ENCODE results near the gene KDM7A.

The KDM7A gene

DNA sequence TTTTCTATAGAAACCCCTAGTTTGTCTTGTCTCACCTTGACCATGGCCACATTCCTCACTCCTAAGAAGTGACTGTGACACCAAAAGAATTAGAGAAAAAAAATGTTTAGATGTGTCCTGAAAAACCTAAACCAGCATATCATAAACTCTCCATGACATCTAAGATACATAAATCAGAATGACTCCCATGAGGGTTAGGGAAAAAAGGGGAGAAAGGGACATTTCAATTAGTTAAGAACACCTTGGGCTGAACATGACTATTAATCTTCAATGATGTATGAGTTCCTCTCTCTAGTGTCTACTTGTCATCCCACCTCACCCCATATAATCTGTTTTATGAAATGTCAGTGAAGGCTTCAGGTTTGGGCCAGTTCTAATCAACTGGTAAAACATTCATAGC lies 31.1 kb downstream of the KDM7A start:
- no peaks in the 10 kb centered on the region for H3K36me3 ChIP-seq (ENCODE audit: control insufficient read depth, low read depth, low read length)
- no peak overlapping the region for H3K4me3 ChIP-seq (ENCODE audit: low read length)
- no peak overlapping the region for H3K27ac ChIP-seq (ENCODE audit: low read length)
- H3K9ac ChIP-seq (ENCODE audit: low read length) = no peak overlapping the region
- H3K4me1 ChIP-seq (ENCODE audit: control insufficient read depth, low read depth, low read length) = no peaks in the 10 kb centered on the region
- H3K27me3 ChIP-seq (ENCODE audit: control insufficient read depth, insufficient read depth, low read length) = no peaks in the 10 kb centered on the region
- H3K9me3 ChIP-seq (ENCODE audit: control insufficient read depth, low read depth, low read length) = no peaks in the 10 kb centered on the region

GRCh38 chr7:140144821-140145220 lies 32.0 kb downstream of the KDM7A start:
- no peaks in the 10 kb centered on the region for H3K9me3 ChIP-seq (ENCODE audit: control insufficient read depth, low read depth, low read length)
- no peaks in the 10 kb centered on the region for H3K36me3 ChIP-seq (ENCODE audit: control insufficient read depth, low read depth, low read length)
- no peaks in the 10 kb centered on the region for H3K27me3 ChIP-seq (ENCODE audit: control insufficient read depth, insufficient read depth, low read length)
- no peak overlapping the region for H3K27ac ChIP-seq (ENCODE audit: low read length)
- H3K9ac ChIP-seq (ENCODE audit: low read length) = no peak overlapping the region
- no peak overlapping the region for H3K4me3 ChIP-seq (ENCODE audit: low read length)
- no peaks in the 10 kb centered on the region for H3K4me1 ChIP-seq (ENCODE audit: control insufficient read depth, low read depth, low read length)

GRCh38 chr7:140143997-140144396 lies 32.8 kb downstream of the KDM7A start:
- Histone ChIP-seq H3K9ac (ENCODE audit: low read length) (no peak overlapping the region), H3K27ac (ENCODE audit: low read length) (no peak overlapping the region), H3K4me3 (ENCODE audit: low read length) (no peak overlapping the region), H3K9me3 (ENCODE audit: control insufficient read depth, low read depth, low read length) (no peaks in the 10 kb centered on the region), H3K4me1 (ENCODE audit: control insufficient read depth, low read depth, low read length) (no peaks in the 10 kb centered on the region), H3K36me3 (ENCODE audit: control insufficient read depth, low read depth, low read length) (no peaks in the 10 kb centered on the region), H3K27me3 (ENCODE audit: control insufficient read depth, insufficient read depth, low read length) (no peaks in the 10 kb centered on the region)

DNA sequence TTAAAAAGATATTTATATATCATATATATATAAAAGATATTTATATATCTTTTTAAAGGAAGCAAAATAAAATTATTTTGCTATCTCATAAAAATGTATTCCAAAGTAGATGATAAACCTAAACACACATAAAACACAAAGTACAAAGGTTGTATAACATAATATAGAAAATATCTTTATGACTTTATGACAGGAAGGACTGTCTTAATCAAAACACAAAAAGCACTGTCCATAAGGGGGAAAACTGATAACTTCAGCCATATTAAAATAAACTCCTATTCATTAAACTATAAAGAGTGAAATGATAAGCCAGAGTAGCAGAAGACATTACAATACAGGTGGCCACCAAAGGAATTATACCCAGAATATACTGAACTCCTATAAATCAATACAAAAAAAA lies 34.8 kb downstream of the KDM7A start:
- H3K36me3 ChIP-seq (ENCODE audit: control insufficient read depth, low read depth, low read length) = no peaks in the 10 kb centered on the region
- H3K9me3 ChIP-seq (ENCODE audit: control insufficient read depth, low read depth, low read length) = no peaks in the 10 kb centered on the region
- no peak overlapping the region for H3K27ac ChIP-seq (ENCODE audit: low read length)
- no peak overlapping the region for H3K9ac ChIP-seq (ENCODE audit: low read length)
- no peaks in the 10 kb centered on the region for H3K4me1 ChIP-seq (ENCODE audit: control insufficient read depth, low read depth, low read length)
- no peaks in the 10 kb centered on the region for H3K27me3 ChIP-seq (ENCODE audit: control insufficient read depth, insufficient read depth, low read length)
- H3K4me3 ChIP-seq (ENCODE audit: low read length) = no peak overlapping the region

DNA sequence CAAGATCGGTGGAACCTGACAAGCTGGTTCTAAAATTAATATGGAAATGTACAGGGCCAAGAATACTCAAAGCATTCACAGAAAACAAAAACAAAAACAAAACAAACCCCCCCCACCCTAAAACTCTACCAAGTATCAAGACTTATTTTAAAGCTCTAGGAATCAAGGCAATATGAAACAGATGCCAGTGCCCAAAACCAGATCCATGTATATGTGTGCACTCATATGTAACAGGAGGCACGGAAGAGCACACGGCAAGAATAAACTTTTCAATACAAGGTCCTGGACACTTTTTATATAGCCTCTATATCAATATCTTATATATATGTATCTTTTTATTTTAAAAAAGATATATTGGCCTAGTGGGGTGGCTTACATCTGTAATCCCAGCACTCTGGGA lies 35.5 kb downstream of the KDM7A start:
- H3K9ac ChIP-seq (ENCODE audit: low read length) = no peak overlapping the region
- no peaks in the 10 kb centered on the region for H3K9me3 ChIP-seq (ENCODE audit: control insufficient read depth, low read depth, low read length)
- H3K4me1 ChIP-seq (ENCODE audit: control insufficient read depth, low read depth, low read length) = no peaks in the 10 kb centered on the region
- no peak overlapping the region for H3K4me3 ChIP-seq (ENCODE audit: low read length)
- H3K36me3 ChIP-seq (ENCODE audit: control insufficient read depth, low read depth, low read length) = no peaks in the 10 kb centered on the region
- no peaks in the 10 kb centered on the region for H3K27me3 ChIP-seq (ENCODE audit: control insufficient read depth, insufficient read depth, low read length)
- no peak overlapping the region for H3K27ac ChIP-seq (ENCODE audit: low read length)

DNA sequence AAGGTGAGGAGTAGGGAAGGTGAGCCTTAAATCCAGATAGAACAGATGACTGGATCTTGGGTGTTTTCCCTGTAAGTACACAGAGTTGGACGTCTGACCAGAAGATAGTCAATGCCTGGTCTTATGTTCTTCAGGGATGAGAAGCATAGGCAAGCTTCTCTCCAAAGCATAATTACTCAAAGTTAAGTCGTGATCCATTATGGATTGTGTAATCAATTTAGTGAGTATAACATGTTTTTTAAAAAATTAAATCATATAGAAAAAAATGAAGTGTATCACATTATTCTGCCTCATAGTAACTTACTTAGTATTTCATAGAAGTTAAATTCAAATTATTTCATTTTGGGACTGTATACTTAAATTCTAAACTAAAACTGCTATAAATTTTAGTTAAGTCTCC lies 39.7 kb downstream of the KDM7A start:
- Histone ChIP-seq H3K9me3 (ENCODE audit: control insufficient read depth, low read depth, low read length) (no peaks in the 10 kb centered on the region), H3K4me3 (ENCODE audit: low read length) (no peak overlapping the region), H3K36me3 (ENCODE audit: control insufficient read depth, low read depth, low read length) (no peaks in the 10 kb centered on the region), H3K4me1 (ENCODE audit: control insufficient read depth, low read depth, low read length) (peaks cover 8% of the 10 kb centered on the region), H3K9ac (ENCODE audit: low read length) (no peak overlapping the region), H3K27ac (ENCODE audit: low read length) (no peak overlapping the region), H3K27me3 (ENCODE audit: control insufficient read depth, insufficient read depth, low read length) (no peaks in the 10 kb centered on the region)

DNA sequence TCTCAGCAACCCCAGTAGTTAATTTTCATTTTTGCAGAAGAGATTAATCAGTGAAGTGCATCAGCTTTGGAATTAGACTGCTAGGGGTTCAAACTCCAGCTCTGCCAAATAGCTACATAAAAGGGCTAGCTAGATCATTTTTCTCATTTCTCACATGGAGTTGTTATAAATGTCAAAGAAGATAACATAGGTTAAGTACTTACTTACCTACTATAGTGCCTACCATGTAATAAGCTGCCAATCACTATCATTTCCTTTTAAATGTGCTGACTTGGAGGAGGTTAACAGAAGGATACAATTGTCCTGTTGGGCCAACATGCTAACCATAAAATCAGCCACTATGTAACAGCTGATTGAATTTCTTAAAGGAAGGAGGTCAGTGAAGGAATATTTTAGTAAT lies 40.7 kb downstream of the KDM7A start:
- no peaks in the 10 kb centered on the region for H3K9me3 ChIP-seq (ENCODE audit: control insufficient read depth, low read depth, low read length)
- H3K27me3 ChIP-seq (ENCODE audit: control insufficient read depth, insufficient read depth, low read length) = no peaks in the 10 kb centered on the region
- no peaks in the 10 kb centered on the region for H3K36me3 ChIP-seq (ENCODE audit: control insufficient read depth, low read depth, low read length)
- no peak overlapping the region for H3K9ac ChIP-seq (ENCODE audit: low read length)
- H3K4me1 ChIP-seq (ENCODE audit: control insufficient read depth, low read depth, low read length) = peaks cover 8% of the 10 kb centered on the region
- no peak overlapping the region for H3K4me3 ChIP-seq (ENCODE audit: low read length)
- no peak overlapping the region for H3K27ac ChIP-seq (ENCODE audit: low read length)

GRCh38 chr7:140134039-140134438 lies 42.7 kb downstream of the KDM7A start:
- Histone ChIP-seq H3K9ac (ENCODE audit: low read length) (no peak overlapping the region), H3K27me3 (ENCODE audit: control insufficient read depth, insufficient read depth, low read length) (no peaks in the 10 kb centered on the region), H3K4me3 (ENCODE audit: low read length) (no peak overlapping the region), H3K36me3 (ENCODE audit: control insufficient read depth, low read depth, low read length) (peaks cover 2% of the 10 kb centered on the region), H3K27ac (ENCODE audit: low read length) (no peak overlapping the region), H3K4me1 (ENCODE audit: control insufficient read depth, low read depth, low read length) (peaks cover 8% of the 10 kb centered on the region), H3K9me3 (ENCODE audit: control insufficient read depth, low read depth, low read length) (no peaks in the 10 kb centered on the region)

DNA sequence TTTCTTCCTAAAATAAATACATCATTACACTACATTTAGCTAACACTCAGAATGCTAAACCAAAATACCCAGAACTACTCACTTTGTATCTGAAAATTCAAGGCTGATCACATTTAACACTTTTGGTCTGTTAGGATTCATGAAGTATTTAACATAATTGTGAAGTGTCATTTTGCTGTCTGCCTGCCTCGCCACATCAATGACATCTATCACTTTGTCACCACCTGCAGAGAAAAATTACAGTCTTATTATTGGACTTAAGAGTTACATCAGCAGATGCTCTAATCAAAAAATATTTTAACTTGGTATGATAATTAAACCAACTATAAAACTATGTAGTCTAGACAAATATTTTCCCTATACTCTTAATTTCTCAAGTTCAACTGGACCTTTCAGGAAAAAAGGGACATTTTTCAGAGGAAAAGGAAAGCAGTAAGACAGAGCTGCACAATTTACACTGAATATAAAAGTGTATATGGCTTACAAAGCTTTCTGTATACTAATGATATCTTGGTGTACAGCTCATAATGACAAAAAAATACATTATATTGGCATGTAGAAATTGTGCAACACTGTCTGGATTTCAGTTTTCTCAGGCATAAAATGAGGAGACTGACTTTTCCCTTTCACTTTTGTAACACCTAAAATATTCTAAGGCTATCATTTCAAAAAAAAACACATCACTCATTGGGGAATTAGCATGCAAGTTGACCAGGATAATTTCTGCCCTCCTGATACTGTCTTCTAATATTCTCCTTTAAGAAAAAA lies 49.2 kb downstream of the KDM7A start:
- H3K36me3 ChIP-seq (ENCODE audit: control insufficient read depth, low read depth, low read length) = peaks cover 14% of the 10 kb centered on the region
- H3K4me3 ChIP-seq (ENCODE audit: low read length) = no peak overlapping the region
- no peaks in the 10 kb centered on the region for H3K27me3 ChIP-seq (ENCODE audit: control insufficient read depth, insufficient read depth, low read length)
- H3K9ac ChIP-seq (ENCODE audit: low read length) = no peak overlapping the region
- H3K4me1 ChIP-seq (ENCODE audit: control insufficient read depth, low read depth, low read length) = peaks cover 3% of the 10 kb centered on the region
- H3K27ac ChIP-seq (ENCODE audit: low read length) = no peak overlapping the region
- no peaks in the 10 kb centered on the region for H3K9me3 ChIP-seq (ENCODE audit: control insufficient read depth, low read depth, low read length)

DNA sequence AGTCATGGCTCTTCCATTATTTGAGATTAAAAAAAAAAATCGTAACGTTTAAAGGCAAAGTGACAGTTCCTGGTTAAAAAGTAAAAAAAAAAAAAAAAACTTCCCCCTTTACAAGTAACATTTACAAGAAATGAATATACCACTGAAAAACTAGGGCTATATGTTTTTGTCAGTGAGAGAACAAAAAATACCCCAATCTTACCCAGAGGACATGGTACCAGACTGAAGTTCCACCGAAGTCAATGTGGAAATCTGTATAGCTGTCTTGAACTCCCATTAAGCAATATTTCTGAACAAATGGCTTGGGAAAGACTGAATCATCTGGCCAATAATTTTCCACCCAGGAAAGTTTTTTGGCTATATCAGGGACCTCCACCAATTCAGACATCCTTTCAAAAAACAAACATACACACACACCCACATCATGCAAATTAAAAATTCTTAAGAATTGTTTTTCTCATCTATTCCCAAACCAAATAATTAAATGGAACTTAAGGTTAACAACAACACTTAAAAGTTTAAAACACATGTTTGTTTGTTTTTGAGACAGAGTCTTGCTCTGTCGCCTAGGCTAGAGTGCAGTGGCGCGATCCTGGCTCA lies 50.2 kb downstream of the KDM7A start:
- no peak overlapping the region for H3K4me3 ChIP-seq (ENCODE audit: low read length)
- H3K27ac ChIP-seq (ENCODE audit: low read length) = no peak overlapping the region
- no peak overlapping the region for H3K9ac ChIP-seq (ENCODE audit: low read length)
- no peaks in the 10 kb centered on the region for H3K27me3 ChIP-seq (ENCODE audit: control insufficient read depth, insufficient read depth, low read length)
- H3K9me3 ChIP-seq (ENCODE audit: control insufficient read depth, low read depth, low read length) = no peaks in the 10 kb centered on the region
- H3K4me1 ChIP-seq (ENCODE audit: control insufficient read depth, low read depth, low read length) = no peaks in the 10 kb centered on the region
- H3K36me3 ChIP-seq (ENCODE audit: control insufficient read depth, low read depth, low read length) = peaks cover 14% of the 10 kb centered on the region

- no peak overlapping the region for H3K27ac ChIP-seq (ENCODE audit: low read length)
- no peaks in the 10 kb centered on the region for H3K4me1 ChIP-seq (ENCODE audit: control insufficient read depth, low read depth, low read length)
- H3K4me3 ChIP-seq (ENCODE audit: low read length) = no peak overlapping the region
- H3K36me3 ChIP-seq (ENCODE audit: control insufficient read depth, low read depth, low read length) = peaks cover 10% of the 10 kb centered on the region
- no peaks in the 10 kb centered on the region for H3K27me3 ChIP-seq (ENCODE audit: control insufficient read depth, insufficient read depth, low read length)
- H3K9me3 ChIP-seq (ENCODE audit: control insufficient read depth, low read depth, low read length) = no peaks in the 10 kb centered on the region
- H3K9ac ChIP-seq (ENCODE audit: low read length) = no peak overlapping the region
Observed at GRCh38 chr7:140122965-140123364, 53.8 kb downstream of the KDM7A start.

GRCh38 chr7:140121326-140121725 lies 55.5 kb downstream of the KDM7A start:
- H3K36me3 ChIP-seq (ENCODE audit: control insufficient read depth, low read depth, low read length) = peaks cover 5% of the 10 kb centered on the region
- no peaks in the 10 kb centered on the region for H3K4me1 ChIP-seq (ENCODE audit: control insufficient read depth, low read depth, low read length)
- no peaks in the 10 kb centered on the region for H3K27me3 ChIP-seq (ENCODE audit: control insufficient read depth, insufficient read depth, low read length)
- H3K9ac ChIP-seq (ENCODE audit: low read length) = no peak overlapping the region
- no peak overlapping the region for H3K27ac ChIP-seq (ENCODE audit: low read length)
- H3K4me3 ChIP-seq (ENCODE audit: low read length) = no peak overlapping the region
- no peaks in the 10 kb centered on the region for H3K9me3 ChIP-seq (ENCODE audit: control insufficient read depth, low read depth, low read length)

Data from iPS-18a (cell line).